HUES6 (cell line): ENCODE data around the gene PTPN7.

Experiments
- H3K27ac ChIP-seq: 2 replicates; pipeline ENCODE4 v1.7.0; 2013; ENCODE audit warnings: low read depth, mild to moderate bottlenecking, low read length, inconsistent platforms
- H3K27me3 ChIP-seq: 2 replicates; pipeline ENCODE4 v1.6.1; 2013; ENCODE audit warnings: low read length; ENCODE audit not compliant: control insufficient read depth, insufficient read depth
- H3K36me3 ChIP-seq: 2 replicates; pipeline ENCODE4 v1.6.1; 2013; ENCODE audit warnings: low read length; ENCODE audit not compliant: control insufficient read depth, insufficient read depth
- H3K4me1 ChIP-seq: 2 replicates; pipeline ENCODE4 v1.6.1; 2013; ENCODE audit warnings: low read length; ENCODE audit not compliant: control insufficient read depth, insufficient read depth
- H3K4me3 ChIP-seq: 2 replicates; pipeline ENCODE4 v1.5.1; 2013; ENCODE audit warnings: low read depth, low read length
- H3K9ac ChIP-seq: one replicate; pipeline ENCODE4 v1.6.1; 2013; ENCODE audit warnings: mild to moderate bottlenecking, low read length
- H3K9me3 ChIP-seq: 2 replicates; pipeline ENCODE4 v1.6.1; 2013; ENCODE audit warnings: low read depth, low read length; ENCODE audit not compliant: control insufficient read depth, insufficient read depth

The PTPN7 gene

DNA sequence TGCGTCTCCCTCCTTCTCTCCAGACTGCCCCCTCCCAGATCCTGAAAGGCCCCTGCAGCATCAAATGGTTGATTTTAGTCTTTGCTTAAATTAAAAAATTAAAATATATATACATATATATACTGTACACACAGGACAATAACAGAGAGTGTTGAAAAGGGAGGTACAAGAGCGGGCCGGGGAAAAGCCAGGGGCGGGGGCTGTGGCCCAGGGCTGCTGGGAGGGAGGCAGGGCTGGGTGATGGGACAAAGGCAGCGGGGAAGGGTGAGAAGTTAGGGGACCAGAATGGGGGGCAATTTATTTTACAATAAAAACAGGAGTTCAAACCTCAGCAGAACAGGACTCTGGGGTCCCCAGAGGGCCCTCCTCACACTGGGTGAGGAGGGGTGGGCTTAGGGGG, 26.4 kb downstream of the PTPN7 start:
- Histone ChIP-seq H3K36me3 (peaks cover 43% of the 10 kb centered on the region), H3K27me3 (no peaks in the 10 kb centered on the region), H3K9me3 (no peaks in the 10 kb centered on the region), H3K27ac (no peak overlapping the region), H3K4me3 (no peak overlapping the region), H3K9ac (no peak overlapping the region), H3K4me1 (peaks cover 19% of the 10 kb centered on the region; the same call in 1 of the 2 replicates)

DNA sequence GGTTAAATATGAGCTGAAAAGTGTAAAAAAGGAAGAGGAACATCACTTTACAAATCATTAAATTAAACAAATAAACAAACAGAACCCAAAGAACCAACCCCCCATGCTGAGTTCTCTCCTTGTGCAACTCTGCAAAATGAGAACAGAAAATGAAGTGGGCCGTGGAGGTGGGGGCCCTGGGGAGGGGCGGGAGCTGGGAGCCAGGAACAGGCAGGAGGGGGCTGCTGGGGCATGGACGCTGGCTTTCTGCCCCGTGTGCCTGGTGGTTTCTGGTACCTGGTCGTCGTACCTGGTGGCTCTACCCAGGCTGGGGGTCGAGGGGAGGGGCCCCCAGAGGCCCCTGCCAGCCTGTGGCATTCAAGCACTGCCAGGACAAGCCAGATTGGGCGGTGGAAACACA, 26.9 kb downstream of the PTPN7 start:
- no peaks in the 10 kb centered on the region for H3K27me3 ChIP-seq
- peaks cover 16% of the 10 kb centered on the region; the same call in 1 of the 2 replicates for H3K4me1 ChIP-seq
- H3K36me3 ChIP-seq = peaks cover 43% of the 10 kb centered on the region
- H3K4me3 ChIP-seq = no peak overlapping the region
- H3K9me3 ChIP-seq = no peaks in the 10 kb centered on the region
- H3K9ac ChIP-seq = no peak overlapping the region
- no peak overlapping the region for H3K27ac ChIP-seq

DNA sequence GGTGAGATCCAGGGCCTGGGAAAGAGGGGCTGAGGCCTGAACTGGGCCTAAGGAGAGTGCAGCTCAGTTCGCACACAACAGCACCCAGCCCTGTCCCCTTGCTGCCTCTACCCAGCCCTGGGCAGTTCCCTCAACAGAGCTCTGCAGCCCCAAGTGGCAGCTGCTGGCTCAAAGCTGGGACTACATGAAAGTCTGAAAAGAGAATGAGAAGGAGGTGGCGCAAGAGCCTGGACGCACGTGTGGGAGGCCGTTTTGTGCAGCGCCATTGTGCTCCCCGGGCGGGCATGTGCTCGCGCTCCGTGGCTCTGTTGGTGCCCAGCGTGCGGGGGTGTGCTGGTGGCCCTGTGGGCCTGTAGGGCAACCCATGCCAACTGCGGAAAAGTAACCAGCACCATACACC, 27.4 kb downstream of the PTPN7 start:
- H3K9ac ChIP-seq = no peak overlapping the region
- no peaks in the 10 kb centered on the region for H3K27me3 ChIP-seq
- peaks cover 12% of the 10 kb centered on the region; the same call in 1 of the 2 replicates for H3K4me1 ChIP-seq
- H3K36me3 ChIP-seq = peaks cover 39% of the 10 kb centered on the region
- no peaks in the 10 kb centered on the region for H3K9me3 ChIP-seq
- H3K4me3 ChIP-seq = no peak overlapping the region
- no peak overlapping the region for H3K27ac ChIP-seq

DNA sequence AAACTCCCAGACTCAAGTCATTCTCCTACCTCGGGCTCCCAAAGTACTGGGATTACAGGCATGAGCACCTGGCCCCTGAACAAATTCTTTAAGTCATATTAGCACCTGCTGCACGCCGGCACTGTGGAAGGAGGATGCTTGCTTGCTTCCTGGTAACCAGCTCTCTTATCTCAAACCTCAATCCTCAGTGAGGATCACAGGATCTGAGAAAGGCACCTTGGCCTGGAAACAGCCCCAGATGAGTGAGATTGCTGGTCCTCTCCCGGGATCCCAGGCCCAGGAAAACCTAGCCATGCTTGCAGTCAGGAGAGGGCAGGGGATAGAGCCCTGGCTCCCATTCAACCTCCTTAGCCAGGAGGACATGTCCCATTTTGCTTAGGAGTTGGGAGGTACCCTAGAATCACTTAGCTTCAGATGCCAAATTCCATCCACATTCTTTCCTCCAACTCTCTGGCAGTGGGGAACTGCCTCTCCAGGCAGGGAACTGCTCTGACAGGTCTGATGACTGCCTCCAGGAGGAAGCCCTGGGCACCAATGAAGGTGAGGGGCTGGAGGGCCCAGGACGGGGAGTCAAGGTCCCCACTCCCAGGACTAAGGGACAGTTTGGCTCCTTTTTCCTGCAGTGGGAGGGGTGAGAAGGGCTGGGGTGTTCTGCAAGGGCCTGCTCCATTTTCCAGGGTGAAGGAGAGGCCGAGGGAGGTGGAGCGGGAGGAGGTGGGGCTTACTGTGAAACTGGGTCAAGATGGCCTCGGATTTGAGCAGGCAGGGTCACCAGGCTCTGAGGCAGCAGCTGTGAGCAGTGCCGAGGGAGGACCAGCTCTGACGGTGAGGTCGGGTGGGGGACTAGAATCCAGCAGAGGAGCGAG, 28.2 kb downstream of the PTPN7 start:
- Histone ChIP-seq H3K9me3 (no peaks in the 10 kb centered on the region), H3K27ac (no peak overlapping the region), H3K36me3 (peaks cover 35% of the 10 kb centered on the region), H3K4me3 (no peak overlapping the region), H3K27me3 (no peaks in the 10 kb centered on the region), H3K4me1 (peaks cover 12% of the 10 kb centered on the region; the same call in 1 of the 2 replicates), H3K9ac (no peak overlapping the region)

DNA sequence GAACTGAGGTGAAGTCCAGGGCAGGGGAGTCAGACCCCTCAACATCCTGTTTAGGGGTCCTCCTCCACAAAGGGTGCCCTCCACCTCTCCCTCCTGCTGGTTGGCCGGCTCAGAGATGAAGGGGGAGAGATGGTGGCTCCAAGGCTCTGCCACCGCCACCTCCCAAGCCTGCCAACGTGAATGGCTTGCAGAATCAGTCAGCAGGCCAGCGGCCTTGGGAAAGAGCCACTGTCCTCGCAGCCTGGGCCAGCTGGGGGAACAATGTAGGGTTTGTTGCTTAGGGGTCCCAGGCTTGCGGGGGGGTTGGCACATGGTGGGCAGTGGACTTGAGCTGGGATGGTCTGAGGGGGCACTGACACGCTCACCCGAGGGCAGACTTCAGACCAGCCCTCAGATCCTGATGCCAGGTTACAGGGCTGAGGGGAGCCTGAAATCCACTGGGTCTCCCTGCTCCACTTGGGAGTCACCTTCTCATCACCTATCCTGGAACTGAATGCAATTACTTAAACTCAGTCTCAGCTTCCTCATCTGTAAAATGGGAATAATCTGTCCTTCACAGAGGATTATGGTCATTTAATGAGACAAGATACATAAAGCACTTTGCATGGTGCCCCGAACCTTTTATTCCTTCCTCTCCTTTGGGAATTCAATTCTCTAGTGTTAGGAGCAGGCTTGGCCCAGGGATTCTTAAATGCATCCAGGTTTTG, 29.4 kb downstream of the PTPN7 start:
- no peak overlapping the region for H3K9ac ChIP-seq
- no peaks in the 10 kb centered on the region for H3K27me3 ChIP-seq
- H3K27ac ChIP-seq = no peak overlapping the region
- no peak overlapping the region for H3K4me3 ChIP-seq
- peaks cover 32% of the 10 kb centered on the region for H3K36me3 ChIP-seq
- no peaks in the 10 kb centered on the region for H3K9me3 ChIP-seq
- peaks cover 12% of the 10 kb centered on the region; the same call in 1 of the 2 replicates for H3K4me1 ChIP-seq

DNA sequence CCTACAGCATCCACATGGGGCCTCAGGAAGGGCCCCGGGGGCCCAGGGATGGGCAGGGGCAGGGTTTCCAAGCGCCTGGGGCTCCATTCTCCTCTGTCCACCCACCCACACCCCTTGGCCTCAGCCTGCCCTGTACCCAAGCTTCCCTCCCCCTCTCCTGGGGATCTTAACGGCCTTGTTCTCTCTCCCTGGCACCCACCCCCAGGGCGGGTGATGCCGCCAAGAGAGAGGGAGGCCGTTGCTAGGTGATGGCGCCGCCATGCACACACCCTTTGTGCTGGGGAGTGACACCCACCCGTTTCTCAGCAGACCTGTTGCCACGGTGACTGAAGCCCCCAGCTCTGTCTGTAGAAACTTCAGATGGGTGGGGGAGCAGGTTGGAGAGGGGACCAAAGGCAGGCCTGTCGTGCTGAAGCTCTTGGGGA, 30.1 kb downstream of the PTPN7 start:
- Histone ChIP-seq H3K27ac (no peak overlapping the region), H3K36me3 (peaks cover 26% of the 10 kb centered on the region), H3K9ac (no peak overlapping the region), H3K4me1 (peaks cover 7% of the 10 kb centered on the region; the same call in 1 of the 2 replicates), H3K9me3 (no peaks in the 10 kb centered on the region), H3K4me3 (no peak overlapping the region), H3K27me3 (no peaks in the 10 kb centered on the region)

DNA sequence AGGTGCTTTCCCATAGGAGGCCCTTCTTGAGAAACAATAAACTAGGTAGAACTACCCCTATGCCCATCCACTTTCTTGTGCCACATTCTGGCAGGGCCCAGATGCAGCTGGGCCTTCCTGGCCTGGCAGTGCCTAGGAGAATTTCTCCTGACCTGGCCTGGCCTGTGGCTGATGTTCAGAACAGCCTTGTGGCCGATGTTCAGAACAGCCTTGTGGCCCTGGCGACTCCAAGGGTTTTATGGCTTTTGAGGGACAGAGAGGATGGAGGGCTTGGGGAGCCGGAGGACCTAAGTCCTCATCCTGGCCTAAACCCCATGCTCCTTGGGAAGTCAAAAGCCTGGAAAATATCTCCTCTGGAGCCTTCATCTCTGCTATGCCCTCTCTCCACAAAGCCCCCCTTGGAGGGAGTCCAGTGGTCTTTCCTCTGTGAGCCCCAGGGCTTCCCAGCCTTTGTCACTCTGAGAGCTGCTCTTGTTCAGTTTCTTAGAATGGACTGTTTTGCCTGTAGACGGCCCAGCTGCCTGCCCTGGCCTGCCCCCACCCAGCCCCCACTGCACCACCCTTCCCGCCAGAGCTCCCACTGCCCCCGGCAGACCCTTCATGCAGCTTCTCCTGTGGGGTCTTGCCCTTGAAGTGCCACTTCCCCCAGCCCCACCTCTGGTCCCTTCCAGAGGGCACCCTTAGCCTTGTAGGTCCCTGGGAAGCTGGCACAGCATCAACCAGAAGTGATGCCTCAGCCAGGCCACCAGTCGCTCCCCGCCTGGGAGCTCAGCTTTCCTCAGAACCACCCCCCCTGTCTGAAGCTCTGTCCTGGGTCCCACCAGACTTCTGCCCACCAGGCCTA, 30.7 kb downstream of the PTPN7 start:
- no peak overlapping the region for H3K4me3 ChIP-seq

DNA sequence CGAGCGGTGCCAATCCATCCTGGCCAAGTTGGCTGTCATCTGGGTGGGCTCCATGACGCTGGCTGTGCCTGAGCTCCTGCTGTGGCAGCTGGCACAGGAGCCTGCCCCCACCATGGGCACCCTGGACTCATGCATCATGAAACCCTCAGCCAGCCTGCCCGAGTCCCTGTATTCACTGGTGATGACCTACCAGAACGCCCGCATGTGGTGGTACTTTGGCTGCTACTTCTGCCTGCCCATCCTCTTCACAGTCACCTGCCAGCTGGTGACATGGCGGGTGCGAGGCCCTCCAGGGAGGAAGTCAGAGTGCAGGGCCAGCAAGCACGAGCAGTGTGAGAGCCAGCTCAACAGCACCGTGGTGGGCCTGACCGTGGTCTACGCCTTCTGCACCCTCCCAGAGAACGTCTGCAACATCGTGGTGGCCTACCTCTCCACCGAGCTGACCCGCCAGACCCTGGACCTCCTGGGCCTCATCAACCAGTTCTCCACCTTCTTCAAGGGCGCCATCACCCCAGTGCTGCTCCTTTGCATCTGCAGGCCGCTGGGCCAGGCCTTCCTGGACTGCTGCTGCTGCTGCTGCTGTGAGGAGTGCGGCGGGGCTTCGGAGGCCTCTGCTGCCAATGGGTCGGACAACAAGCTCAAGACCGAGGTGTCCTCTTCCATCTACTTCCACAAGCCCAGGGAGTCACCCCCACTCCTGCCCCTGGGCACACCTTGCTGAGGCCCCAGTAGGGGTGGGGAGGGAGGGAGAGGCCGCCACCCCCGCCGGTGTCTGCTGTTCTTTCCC, 32.4 kb downstream of the PTPN7 start:
- H3K27me3 ChIP-seq = no peaks in the 10 kb centered on the region
- peaks cover 4% of the 10 kb centered on the region; the same call in 1 of the 2 replicates for H3K4me1 ChIP-seq

More for the DNA sequence above, 30.7 kb downstream of the PTPN7 start:
- Histone ChIP-seq H3K27me3 (no peaks in the 10 kb centered on the region), H3K9ac (no peak overlapping the region), H3K4me1 (peaks cover 4% of the 10 kb centered on the region; the same call in 1 of the 2 replicates), H3K27ac (no peak overlapping the region), H3K36me3 (peaks cover 22% of the 10 kb centered on the region), H3K9me3 (no peaks in the 10 kb centered on the region)

DNA sequence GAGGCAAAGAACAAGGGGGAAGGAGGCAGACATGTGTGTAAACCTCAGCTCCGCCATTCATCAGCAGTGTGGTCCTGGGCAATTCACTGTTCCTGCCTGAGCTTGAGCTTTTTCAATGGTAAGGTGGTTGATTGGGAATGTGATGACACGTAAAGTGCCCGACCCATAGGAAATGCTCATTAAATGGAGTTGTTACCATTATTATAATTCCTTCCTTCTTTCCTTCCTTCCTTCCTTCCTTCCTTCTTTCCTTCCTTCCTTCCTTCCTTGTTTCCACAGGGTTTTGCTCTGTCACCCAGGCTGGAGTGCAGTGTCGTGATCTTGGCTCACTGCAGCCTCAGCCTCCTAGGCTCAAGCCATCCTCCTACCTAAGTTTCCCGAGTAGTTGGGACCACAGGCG, 33.3 kb downstream of the PTPN7 start:
- H3K36me3 ChIP-seq = 0 out of 2 replicates have a peak, but pooled peaks cover under 1% of the 10 kb centered on the region
- no peaks in the 10 kb centered on the region for H3K27me3 ChIP-seq
- no peak overlapping the region for H3K9ac ChIP-seq
- H3K4me1 ChIP-seq = no peaks in the 10 kb centered on the region
- no peaks in the 10 kb centered on the region for H3K9me3 ChIP-seq
- no peak overlapping the region for H3K4me3 ChIP-seq
- no peak overlapping the region for H3K27ac ChIP-seq

More for the DNA sequence above, 32.4 kb downstream of the PTPN7 start:
- no peak overlapping the region for H3K27ac ChIP-seq
- H3K9ac ChIP-seq = no peak overlapping the region
- H3K9me3 ChIP-seq = no peaks in the 10 kb centered on the region
- no peak overlapping the region for H3K4me3 ChIP-seq
- H3K36me3 ChIP-seq = peaks cover 10% of the 10 kb centered on the region

DNA sequence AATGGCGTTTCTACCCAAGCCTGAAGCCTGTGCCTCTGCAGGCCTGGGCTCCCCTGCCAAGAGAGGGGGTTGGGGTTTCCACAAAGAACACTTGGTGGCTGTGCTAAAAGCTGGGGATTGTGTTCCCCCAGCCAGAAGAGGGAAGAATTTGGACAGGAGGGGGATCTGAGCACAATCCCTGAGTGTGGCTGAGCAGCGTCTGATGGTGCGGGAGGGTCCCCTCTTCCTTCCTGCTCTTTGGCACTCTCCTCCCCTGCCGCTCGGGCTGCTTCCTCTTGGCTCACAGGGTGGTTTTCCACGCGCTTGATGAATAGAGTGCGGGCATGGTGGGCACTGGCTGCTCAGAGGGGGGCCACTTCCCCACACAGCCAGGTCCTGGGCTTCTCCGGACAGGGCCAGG, 34.0 kb downstream of the PTPN7 start:
- H3K4me3 ChIP-seq = no peak overlapping the region
- H3K36me3 ChIP-seq = no peaks in the 10 kb centered on the region
- no peaks in the 10 kb centered on the region for H3K9me3 ChIP-seq

More for the DNA sequence above, 34.0 kb downstream of the PTPN7 start:
- Histone ChIP-seq H3K9ac (no peak overlapping the region), H3K4me1 (no peaks in the 10 kb centered on the region), H3K27ac (no peak overlapping the region), H3K27me3 (no peaks in the 10 kb centered on the region)
